RCC 7860 (cell line): ENCODE data around the gene ARHGAP15.

ENCODE experiments used
- DNase-seq: peaks from one replicate; pipeline ENCODE4 v3.0.0-alpha.2; 2015; ENCODE audit warnings: low spot score
- FAIRE-seq: peaks from 2 replicates; lab custom pipeline; 2012; peaks lifted over from hg19 to GRCh38; lab: Jason Lieb, UNC

Gene ARHGAP15

DNA sequence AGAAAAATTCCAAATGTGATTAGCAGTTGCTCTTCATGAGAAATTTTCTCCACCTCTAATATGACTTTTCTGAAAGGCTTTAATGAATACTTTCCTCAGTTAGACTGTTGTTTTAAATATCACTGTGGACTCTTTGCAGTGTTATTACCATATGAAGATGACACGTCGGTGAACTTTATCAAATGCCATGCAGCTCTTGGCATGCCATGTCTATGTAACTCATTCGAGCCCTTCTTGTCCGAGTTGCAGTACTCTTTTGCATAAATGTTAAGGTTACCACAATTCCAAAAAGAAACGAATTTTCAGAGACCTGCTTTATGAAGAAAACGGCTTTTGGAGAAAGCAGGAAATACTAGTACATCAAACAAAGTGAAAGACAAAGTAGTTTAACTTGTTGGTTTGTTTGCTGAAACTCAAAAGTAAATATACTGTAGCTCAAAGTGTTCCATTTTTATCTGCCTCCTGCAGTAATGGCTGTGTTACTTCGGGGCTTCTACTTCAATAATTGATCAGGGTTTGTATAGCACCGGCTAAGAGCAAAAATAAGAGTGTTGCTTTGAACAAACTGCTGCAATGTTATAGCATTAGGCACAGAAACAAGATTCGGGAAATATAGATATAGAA lies 204.1 kb downstream of the ARHGAP15 start:
- DNase-seq = no peak
- FAIRE-seq = no peak

- no peak for DNase-seq
These were observed 204.6 kb downstream of the ARHGAP15 start for GRCh38 chr2:143333847-143334246.

DNA sequence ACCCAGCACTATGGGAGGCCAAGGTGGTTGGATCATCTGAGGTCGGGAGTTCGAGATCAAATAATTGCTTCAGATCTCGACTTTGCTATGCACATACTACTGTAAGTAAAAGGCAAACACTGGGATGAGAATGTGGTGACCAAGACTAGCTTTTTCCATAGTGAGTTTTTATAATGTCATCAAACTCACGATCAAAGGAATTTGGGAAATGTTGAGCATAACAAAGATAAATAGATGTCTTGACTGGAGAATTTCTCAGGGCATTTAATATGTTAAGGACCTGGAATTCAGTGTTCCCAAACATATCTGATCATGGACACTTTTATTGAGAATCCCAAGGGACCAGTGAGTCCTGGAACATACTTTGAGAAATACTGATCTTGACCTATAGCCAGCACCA lies 205.6 kb downstream of the ARHGAP15 start:
- DNase-seq (no peak), FAIRE-seq (no peak)

More at GRCh38 chr2:143333847-143334246, 204.6 kb downstream of the ARHGAP15 start:
- FAIRE-seq = no peak

DNA sequence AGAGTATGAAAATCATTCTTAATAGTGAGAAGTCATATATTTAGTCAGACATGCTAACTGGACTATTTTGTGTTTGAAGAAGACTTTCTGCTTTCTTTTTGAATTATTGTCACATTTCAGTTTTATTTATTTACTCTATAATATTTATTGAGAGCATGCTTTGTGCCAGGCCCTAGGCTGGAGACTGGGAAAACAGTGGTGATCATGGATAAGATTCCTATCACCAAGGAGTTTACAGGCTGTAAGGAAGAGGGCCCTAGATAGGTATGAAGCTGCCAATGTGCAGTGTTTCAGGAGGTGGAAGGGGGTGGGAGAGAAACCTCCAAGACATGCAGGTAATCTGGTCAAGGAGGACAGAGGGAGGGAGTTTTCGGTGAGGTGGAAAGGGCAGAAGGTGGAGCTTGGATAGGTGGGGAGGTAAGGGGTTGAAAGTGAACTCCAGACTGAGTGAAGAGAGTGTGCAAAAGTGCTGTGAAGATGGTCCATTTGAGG lies 207.5 kb downstream of the ARHGAP15 start:
- FAIRE-seq = no peak
- no peak for DNase-seq

GRCh38 chr2:143341478-143341877 lies 212.3 kb downstream of the ARHGAP15 start:
- FAIRE-seq = no peak
- DNase-seq = no peak

- FAIRE-seq = no peak
- no peak for DNase-seq
These were observed 215.6 kb downstream of the ARHGAP15 start for GRCh38 chr2:143344780-143345179.

- FAIRE-seq = no peak
- DNase-seq = no peak
These were observed 216.9 kb downstream of the ARHGAP15 start for GRCh38 chr2:143345887-143346787.

DNA sequence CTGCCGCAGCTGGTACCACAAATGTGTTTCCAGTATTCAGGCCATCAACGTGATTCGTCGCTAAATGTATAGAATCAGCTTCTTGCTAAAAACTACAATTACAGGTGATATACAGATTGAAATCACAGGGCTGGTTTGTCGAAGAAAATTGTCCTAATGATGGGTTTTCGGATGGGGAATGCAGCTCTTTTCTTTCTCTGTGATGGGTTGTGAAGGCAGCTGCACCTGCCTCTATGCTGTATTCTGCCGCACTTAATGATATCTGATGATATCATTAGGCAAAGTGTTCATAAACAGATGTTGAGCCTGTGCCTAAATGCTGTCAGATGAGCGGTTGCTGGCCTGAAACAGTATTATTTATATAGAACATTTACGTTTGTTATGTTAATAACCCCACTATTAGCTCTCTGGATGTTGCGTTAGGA lies 218.1 kb downstream of the ARHGAP15 start:
- DNase-seq = no peak
- no peak for FAIRE-seq

- DNase-seq (no peak), FAIRE-seq (no peak)
These were observed 218.7 kb downstream of the ARHGAP15 start for GRCh38 chr2:143347901-143348414.

DNA sequence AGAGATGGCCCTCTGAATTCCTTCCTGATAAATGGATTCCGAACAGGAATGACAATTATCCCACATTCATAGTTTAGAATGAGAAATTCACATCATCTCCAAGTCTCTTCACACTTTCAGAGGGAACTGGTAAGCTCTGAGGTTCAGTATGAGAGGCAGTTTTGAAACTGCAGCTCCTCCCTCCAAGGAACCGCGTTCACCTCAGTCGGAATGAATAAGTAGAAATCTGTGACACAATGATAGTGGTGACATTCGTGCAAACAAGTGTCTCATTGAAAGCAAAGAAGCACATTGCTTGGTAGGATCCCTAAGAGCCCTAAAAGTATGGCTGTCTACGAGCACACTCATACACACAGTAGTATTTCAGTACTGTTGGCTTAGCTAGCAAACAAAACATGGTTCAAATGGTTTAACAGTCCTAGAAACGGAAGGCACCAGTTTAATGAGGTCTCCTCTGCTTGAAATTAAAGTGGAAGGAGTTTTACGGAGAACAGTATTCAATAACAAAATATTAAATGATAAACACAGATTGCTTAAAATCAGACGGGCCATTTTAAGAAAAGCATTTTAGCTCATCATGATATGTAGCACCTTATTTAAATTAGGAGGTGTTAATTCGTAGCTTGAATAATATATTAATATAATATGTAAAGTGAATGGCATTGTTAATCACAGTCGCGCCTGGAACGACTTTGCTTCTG lies 225.0 kb downstream of the ARHGAP15 start:
- no peak for FAIRE-seq

DNA sequence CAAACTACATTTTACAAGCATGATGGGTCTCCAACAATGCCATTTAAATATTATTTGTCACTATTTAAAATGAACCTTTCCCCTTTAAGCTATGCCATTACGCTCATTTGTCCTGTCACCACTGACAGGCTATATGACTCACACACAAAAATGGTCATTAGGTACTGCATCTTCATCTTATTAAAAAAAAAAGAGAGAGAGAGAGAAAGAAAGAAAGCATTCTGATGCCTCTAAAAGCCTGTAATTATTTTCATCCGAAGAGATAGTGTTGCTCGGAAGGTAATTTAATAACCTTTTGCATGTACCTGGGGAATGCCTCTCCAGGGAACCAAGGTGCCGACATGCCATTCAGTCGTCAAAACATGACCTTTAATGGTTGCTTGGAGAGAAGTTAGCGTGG lies 226.7 kb downstream of the ARHGAP15 start:
- DNase-seq (no peak), FAIRE-seq (no peak)

More for the DNA sequence above, 225.0 kb downstream of the ARHGAP15 start:
- no peak for DNase-seq

GRCh38 chr2:143356336-143356735 lies 227.1 kb downstream of the ARHGAP15 start:
- no peak for DNase-seq
- FAIRE-seq = no peak

DNA sequence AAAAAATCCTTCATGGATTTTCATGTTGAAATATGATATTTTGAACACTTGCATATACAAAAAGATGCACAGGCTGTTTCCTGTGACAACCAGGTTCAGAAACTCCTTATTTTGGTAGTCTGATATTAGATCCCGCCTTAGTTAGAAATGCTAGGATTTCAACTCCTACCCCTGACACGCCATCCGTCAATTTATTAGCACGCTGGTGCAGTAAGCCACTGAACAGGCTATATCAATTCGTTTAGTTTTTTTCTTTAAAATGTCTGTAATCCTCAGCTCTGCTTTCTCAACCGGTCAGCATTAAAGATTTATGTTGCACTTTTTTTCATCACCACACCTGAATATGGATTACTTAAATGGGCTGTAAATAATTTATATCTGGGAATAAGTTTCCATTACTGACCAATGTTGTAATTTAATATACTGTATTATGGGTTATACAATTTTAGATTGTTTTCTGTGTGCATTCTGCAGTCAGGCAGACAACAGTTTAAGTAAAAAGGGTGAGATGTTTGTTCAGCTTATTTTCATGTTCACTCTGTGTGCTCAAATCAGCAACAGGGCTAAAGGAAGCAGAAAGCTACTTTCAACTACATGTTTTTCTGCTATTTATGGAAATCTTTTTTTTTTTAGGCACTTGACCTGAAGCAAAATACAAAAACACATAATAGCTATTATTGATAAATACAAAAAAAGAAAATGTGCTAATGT lies 227.7 kb downstream of the ARHGAP15 start:
- no peak for FAIRE-seq
- DNase-seq = no peak

DNA sequence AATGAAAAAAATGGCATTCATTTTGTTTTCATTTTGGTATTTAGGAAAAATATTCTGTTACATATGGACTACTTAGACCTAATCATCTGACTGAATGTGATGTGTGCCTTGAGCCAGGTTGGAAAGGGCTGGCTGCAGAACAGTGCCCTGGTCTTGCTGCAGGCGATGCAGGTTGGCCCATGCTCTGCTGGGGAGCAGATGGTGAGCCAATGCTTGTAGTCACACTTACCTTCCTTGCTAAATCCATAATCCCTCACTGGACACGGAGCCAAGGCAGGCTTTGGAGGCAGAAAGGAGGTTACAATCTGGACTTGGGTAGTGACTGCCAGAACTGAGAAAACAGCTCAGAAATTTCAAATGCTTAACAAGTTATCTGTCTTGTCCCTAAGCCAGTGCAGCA lies 228.7 kb downstream of the ARHGAP15 start:
- DNase-seq = no peak
- no peak for FAIRE-seq

DNA sequence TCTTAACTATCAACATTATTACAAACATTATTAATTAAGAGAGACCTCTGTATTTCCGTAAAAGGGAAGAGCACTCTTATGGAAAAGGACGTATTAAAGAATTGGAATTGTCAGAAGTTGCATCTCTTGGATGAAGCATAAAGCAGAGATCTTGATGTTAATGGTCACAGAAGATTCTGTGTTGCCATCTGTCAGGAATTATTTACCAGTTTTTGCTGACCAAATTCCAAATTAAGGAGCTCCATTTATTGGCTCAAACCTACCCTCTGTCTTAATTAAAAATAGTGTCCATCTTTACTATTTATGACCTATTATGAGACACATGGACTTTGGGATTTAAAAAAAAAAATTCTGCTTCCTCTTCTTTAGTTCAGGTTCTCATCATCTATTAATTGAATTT lies 232.1 kb downstream of the ARHGAP15 start:
- no peak for FAIRE-seq

GRCh38 chr2:143371616-143372015 lies 242.4 kb downstream of the ARHGAP15 start:
- no peak for DNase-seq
- no peak for FAIRE-seq

More for the DNA sequence above, 232.1 kb downstream of the ARHGAP15 start:
- no peak for DNase-seq

GRCh38 chr2:143375384-143375880 lies 246.2 kb downstream of the ARHGAP15 start:
- FAIRE-seq (no peak), DNase-seq (no peak)

DNA sequence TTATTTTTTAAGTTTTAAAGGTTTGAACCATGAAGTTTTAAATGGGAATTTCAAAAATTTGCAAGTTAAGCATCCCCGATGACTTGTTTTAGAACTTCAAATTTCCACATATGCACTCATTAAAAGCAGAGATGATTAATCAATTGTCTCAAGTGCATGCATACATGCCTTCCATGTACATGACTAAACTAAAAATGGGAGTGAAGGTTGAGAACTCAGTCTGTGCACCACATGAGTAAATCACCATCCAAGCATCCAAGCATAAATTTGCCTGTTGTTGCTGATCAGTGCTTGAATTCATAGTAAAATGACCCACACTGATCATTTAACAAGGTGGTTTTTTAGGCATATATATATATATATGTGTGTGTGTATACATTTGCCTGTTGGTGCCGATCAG lies 249.8 kb downstream of the ARHGAP15 start:
- FAIRE-seq (no peak), DNase-seq (no peak)

- no peak for FAIRE-seq
- no peak for DNase-seq
These were observed 250.7 kb downstream of the ARHGAP15 start for GRCh38 chr2:143379955-143380354.

GRCh38 chr2:143382573-143382972 lies 253.4 kb downstream of the ARHGAP15 start:
- DNase-seq (no peak), FAIRE-seq (no peak)
